Calu3 (cell line): ENCODE results near the gene ARID5B. TPM values are rescaled to one million over a fixed set of nuclear protein-coding genes. Genes with fewer than 3 reads are reported as not detected.

Experiments used
- BruUV-seq: library from RNA; stranded (reverse); fragments of 400-500 nt; replicated peaks from 2 replicates; lab custom pipeline; 2021; lab: Mats Ljungman, UMichigan
- CTCF ChIA-PET: fragments of 300-600 bp; sonication (Branson Sonifier 250); formaldehyde crosslinking; loops from one replicate; lab custom pipeline; 2022; ENCODE audit warnings: antibody characterized with exemption; lab: Charles Lee
- DNase-seq: peaks from one replicate; pipeline ENCODE4 v3.0.0; 2022
- H3K27ac Mint-ChIP-seq: one replicate; pipeline ENCODE4 v1.8.0; 2022; ENCODE audit warnings: mixed read lengths; ENCODE audit not compliant: unreplicated experiment
- H3K27me3 Mint-ChIP-seq: one replicate; pipeline ENCODE4 v1.8.0; 2022; ENCODE audit warnings: mixed read lengths; ENCODE audit not compliant: unreplicated experiment
- H3K36me3 Mint-ChIP-seq: one replicate; pipeline ENCODE4 v1.8.0; 2022; ENCODE audit warnings: mild to moderate bottlenecking, moderate library complexity, mixed read lengths; ENCODE audit not compliant: insufficient read depth, unreplicated experiment
- H3K4me1 Mint-ChIP-seq: one replicate; pipeline ENCODE4 v1.8.0; 2022; ENCODE audit warnings: mild to moderate bottlenecking, low read depth, mixed read lengths; ENCODE audit not compliant: unreplicated experiment
- H3K4me3 Mint-ChIP-seq: one replicate; pipeline ENCODE4 v1.8.0; 2022; ENCODE audit warnings: mild to moderate bottlenecking, low read depth, moderate library complexity, mixed read lengths; ENCODE audit not compliant: unreplicated experiment
- H3K9me3 Mint-ChIP-seq: one replicate; pipeline ENCODE4 v1.8.0; 2022; ENCODE audit warnings: low read depth, mixed read lengths; ENCODE audit not compliant: unreplicated experiment
- intact Hi-C: fragments of 100-400 bp; cut with micrococcal nuclease; formaldehyde crosslinking; loops from one replicate; pipeline ENCODE4 v1.10.0; 2022; ENCODE audit not compliant: unreplicated experiment
- total RNA-seq: library from RNA; stranded (reverse); gene quantifications from 2 replicates; pipeline ENCODE4 v1.2.3, GENCODE V29; 2022
- TF ChIP-seq, protein P1 (sequence below): fragments of 200-600 bp; IDR thresholded peaks from one replicate; pipeline ENCODE4 v1.8.0; 2022; ENCODE audit warnings: antibody characterized with exemption; ENCODE audit not compliant: unreplicated experiment

The ARID5B gene
- total RNA-seq, 1 experiment from 2014 or later: 10.0 TPM

DNA sequence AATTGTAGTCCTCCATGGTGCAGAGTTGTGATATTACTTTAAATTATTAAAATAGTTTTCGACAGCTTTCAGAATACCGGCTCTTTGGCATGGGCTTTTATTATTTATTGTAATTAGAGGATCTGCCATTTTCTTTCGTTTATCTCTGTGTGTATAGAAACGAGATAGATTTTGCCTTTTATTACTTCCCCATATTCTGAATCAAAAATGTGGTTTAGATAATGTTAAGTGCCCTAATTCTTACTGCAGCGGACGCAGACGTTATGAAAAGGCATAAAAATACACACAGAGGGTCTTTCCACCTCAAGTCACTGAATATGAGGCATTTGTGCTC lies 1.9 kb upstream of the ARID5B start:
- Mint-ChIP-seq H3K4me3 (peak overlapping the region; percentile 79), H3K36me3 (peaks cover 53% of the 10 kb centered on the region), H3K27ac (peak overlapping the region; percentile 77), H3K9me3 (no peaks in the 10 kb centered on the region), H3K27me3 (no peaks in the 10 kb centered on the region), H3K4me1 (peaks cover 43% of the 10 kb centered on the region)
- intact Hi-C loops: loop anchor here (10.0 kb wide), 1 partner anchor 1085 kb away; no protein-coding TSS in a partner anchor
- BruUV-seq: no TSS peak
- TF ChIP-seq, protein P1, sequence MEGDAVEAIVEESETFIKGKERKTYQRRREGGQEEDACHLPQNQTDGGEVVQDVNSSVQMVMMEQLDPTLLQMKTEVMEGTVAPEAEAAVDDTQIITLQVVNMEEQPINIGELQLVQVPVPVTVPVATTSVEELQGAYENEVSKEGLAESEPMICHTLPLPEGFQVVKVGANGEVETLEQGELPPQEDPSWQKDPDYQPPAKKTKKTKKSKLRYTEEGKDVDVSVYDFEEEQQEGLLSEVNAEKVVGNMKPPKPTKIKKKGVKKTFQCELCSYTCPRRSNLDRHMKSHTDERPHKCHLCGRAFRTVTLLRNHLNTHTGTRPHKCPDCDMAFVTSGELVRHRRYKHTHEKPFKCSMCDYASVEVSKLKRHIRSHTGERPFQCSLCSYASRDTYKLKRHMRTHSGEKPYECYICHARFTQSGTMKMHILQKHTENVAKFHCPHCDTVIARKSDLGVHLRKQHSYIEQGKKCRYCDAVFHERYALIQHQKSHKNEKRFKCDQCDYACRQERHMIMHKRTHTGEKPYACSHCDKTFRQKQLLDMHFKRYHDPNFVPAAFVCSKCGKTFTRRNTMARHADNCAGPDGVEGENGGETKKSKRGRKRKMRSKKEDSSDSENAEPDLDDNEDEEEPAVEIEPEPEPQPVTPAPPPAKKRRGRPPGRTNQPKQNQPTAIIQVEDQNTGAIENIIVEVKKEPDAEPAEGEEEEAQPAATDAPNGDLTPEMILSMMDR: no peak
- CTCF ChIA-PET: interaction anchor here (0.6 to 1.1 kb wide), 7 partner anchors 138 to 279 kb away, joined by 3 to 8 read pairs (median 4); no protein-coding TSS in a partner anchor
- no peak for DNase-seq

DNA sequence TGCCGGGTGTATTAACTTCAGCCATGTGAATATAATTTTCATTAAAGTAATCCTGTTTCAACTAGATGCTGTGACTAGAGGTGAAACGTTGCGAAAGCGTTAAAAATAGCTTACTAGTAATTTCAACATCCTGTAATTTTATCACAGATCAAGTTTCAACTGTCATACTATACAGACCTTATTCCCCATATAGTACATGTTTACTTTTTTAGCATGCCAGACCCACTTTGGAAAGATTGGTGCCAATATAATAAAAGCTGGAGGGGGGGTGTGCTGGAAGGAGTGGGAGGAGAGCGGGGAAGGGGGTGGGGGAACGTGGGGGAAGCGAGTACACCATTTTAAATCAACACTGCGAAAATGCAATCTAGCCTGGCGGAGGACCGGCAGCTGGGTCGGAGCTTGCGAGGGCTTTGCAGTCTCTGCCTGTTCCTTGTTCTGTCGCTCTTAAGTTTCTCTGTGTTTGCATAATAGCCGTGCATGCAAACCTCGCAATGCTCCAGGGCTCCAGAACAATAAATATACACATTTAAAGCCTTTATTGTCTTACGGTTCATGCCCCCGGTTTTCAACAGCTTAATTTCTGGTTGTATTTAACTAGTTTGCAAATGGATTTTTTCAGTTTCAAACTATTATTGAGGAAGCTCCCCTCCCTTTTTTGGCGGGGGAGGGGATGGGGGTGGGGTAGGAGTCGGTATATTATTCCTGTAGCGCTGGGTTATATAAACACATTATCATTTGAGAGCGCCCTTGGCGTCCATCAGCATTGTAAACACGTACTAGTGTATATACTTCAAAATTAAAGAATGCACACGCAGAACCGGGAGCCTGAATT lies 1.3 kb upstream of the ARID5B start:
- TF ChIP-seq, protein P1: no peak
- no TSS peak for BruUV-seq
- peak overlapping the region; percentile 77 for H3K27ac Mint-ChIP-seq
- no peaks in the 10 kb centered on the region for H3K27me3 Mint-ChIP-seq
- peak; percentile 49 for DNase-seq
- no peaks in the 10 kb centered on the region for H3K9me3 Mint-ChIP-seq
- H3K36me3 Mint-ChIP-seq: peaks cover 57% of the 10 kb centered on the region
- intact Hi-C loops: loop anchor here (1.0 to 10.0 kb wide), 7 partner anchors 63 to 1085 kb away; no protein-coding TSS in a partner anchor
- H3K4me1 Mint-ChIP-seq: peaks cover 49% of the 10 kb centered on the region
- H3K4me3 Mint-ChIP-seq: peak overlapping the region; percentile 79
- CTCF ChIA-PET: interaction anchor here (0.6 to 1.3 kb wide), 11 partner anchors 10 to 279 kb away, joined by 3 to 8 read pairs (median 3); no protein-coding TSS in a partner anchor

DNA sequence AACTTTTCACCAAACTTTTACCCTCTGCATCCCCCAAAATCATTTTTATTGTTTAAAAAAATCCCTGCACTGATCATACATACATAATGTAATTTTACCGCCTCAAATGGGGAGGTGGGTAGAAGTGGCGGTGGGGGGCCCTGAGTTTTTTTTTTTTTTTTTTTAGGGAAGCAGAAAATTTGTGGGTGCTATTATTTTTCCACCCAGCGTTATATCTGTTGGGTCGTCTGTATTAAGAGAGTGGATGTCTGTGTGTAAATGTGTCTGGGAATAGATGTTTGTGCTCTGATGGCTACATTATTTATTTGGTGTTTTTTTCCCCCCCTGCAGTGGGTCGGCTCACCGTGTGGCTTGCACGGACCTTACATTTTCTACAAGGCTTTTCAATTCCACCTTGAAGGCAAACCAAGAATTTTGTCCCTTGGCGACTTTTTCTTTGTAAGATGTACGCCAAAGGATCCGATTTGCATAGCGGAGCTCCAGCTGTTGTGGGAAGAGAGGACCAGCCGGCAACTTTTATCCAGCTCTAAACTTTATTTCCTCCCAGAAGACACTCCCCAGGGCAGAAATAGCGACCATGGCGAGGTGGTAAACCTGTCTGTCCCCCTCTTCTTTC lies 438 bp downstream of the ARID5B start:
- Mint-ChIP-seq H3K9me3 (no peaks in the 10 kb centered on the region), H3K27ac (peak overlapping the region; percentile 77), H3K36me3 (peaks cover 56% of the 10 kb centered on the region), H3K27me3 (no peaks in the 10 kb centered on the region), H3K4me1 (peaks cover 43% of the 10 kb centered on the region), H3K4me3 (peak overlapping the region; percentile 79)
- BruUV-seq: TSS peak; percentile 36
- TF ChIP-seq, protein P1: no peak
- CTCF ChIA-PET: interaction anchor here (0.6 to 2.4 kb wide), 11 partner anchors 31 to 343 kb away, joined by 3 to 15 read pairs (median 3); no protein-coding TSS in a partner anchor
- DNase-seq: no peak
- intact Hi-C loops: loop anchor here (2.0 to 5.0 kb wide), 5 partner anchors 65 to 480 kb away; no protein-coding TSS in a partner anchor

DNA sequence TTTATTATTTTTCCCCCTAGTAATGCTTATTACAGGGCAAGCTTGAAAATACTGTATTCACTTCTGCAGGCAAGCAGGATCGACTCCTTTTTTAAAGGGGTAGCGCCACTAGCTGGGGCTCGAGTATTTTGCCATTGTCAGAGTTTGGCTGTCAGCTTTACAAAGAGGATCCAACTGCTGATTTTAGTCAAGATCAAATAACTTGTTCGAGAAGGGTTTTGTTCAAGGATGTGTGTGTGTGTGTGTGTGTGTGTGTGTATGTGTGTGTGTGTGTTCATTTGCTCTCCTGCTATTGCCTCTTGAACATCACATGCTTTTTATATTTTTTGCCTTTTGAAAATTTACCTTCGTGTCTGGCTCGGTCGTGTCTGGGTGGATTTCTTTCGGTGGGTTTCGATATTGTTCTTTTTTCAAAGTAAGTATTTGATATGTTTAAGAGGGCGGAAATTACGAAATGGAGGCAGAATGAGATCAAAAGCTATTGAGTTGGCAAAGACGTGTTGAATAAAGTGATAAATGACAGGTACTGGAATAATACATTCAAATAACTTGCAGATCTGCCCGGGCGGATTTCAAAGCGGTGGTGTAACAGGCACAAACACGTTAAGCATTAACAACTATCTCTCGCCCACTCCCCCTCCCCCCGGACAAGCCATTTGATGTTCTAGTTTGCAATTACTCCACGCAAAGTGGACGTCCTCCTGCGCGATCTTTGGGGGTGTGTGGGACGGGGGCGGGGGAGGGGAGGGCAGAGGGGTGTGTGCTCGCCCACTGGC lies 1.1 kb downstream of the ARID5B start:
- intact Hi-C loops: loop anchor here (2.0 to 5.0 kb wide), 3 partner anchors 195 to 480 kb away; no protein-coding TSS in a partner anchor
- no TSS peak for BruUV-seq

More for the DNA sequence above, 1.1 kb downstream of the ARID5B start:
- Mint-ChIP-seq H3K4me3 (peak overlapping the region; percentile 79), H3K27ac (peak overlapping the region; percentile 77), H3K4me1 (peaks cover 36% of the 10 kb centered on the region), H3K9me3 (no peaks in the 10 kb centered on the region), H3K27me3 (no peaks in the 10 kb centered on the region), H3K36me3 (peaks cover 53% of the 10 kb centered on the region)
- CTCF ChIA-PET: interaction anchor here (0.6 to 2.4 kb wide), 17 partner anchors 30 to 1324 kb away, joined by 3 to 15 read pairs (median 3); no protein-coding TSS in a partner anchor
- peak; percentile 52 for DNase-seq
- TF ChIP-seq, protein P1: no peak
